Activated T-cell treated with anti-CD3 and anti-CD28 coated beads for 1 hour (primary cell): ENCODE data around the gene ADAMTS16.
"Not testable (repeated sequence)": the region's sequence is repeated elsewhere in the genome, so short reads cannot be mapped to it uniquely, and the experiment has no call there.

Experiments used
- DNase-seq: peaks from one replicate; pipeline ENCODE4 v3.0.0-alpha.2; 2020; ENCODE audit warnings: low read depth

Gene ADAMTS16, protein sequence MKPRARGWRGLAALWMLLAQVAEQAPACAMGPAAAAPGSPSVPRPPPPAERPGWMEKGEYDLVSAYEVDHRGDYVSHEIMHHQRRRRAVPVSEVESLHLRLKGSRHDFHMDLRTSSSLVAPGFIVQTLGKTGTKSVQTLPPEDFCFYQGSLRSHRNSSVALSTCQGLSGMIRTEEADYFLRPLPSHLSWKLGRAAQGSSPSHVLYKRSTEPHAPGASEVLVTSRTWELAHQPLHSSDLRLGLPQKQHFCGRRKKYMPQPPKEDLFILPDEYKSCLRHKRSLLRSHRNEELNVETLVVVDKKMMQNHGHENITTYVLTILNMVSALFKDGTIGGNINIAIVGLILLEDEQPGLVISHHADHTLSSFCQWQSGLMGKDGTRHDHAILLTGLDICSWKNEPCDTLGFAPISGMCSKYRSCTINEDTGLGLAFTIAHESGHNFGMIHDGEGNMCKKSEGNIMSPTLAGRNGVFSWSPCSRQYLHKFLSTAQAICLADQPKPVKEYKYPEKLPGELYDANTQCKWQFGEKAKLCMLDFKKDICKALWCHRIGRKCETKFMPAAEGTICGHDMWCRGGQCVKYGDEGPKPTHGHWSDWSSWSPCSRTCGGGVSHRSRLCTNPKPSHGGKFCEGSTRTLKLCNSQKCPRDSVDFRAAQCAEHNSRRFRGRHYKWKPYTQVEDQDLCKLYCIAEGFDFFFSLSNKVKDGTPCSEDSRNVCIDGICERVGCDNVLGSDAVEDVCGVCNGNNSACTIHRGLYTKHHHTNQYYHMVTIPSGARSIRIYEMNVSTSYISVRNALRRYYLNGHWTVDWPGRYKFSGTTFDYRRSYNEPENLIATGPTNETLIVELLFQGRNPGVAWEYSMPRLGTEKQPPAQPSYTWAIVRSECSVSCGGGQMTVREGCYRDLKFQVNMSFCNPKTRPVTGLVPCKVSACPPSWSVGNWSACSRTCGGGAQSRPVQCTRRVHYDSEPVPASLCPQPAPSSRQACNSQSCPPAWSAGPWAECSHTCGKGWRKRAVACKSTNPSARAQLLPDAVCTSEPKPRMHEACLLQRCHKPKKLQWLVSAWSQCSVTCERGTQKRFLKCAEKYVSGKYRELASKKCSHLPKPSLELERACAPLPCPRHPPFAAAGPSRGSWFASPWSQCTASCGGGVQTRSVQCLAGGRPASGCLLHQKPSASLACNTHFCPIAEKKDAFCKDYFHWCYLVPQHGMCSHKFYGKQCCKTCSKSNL

DNA sequence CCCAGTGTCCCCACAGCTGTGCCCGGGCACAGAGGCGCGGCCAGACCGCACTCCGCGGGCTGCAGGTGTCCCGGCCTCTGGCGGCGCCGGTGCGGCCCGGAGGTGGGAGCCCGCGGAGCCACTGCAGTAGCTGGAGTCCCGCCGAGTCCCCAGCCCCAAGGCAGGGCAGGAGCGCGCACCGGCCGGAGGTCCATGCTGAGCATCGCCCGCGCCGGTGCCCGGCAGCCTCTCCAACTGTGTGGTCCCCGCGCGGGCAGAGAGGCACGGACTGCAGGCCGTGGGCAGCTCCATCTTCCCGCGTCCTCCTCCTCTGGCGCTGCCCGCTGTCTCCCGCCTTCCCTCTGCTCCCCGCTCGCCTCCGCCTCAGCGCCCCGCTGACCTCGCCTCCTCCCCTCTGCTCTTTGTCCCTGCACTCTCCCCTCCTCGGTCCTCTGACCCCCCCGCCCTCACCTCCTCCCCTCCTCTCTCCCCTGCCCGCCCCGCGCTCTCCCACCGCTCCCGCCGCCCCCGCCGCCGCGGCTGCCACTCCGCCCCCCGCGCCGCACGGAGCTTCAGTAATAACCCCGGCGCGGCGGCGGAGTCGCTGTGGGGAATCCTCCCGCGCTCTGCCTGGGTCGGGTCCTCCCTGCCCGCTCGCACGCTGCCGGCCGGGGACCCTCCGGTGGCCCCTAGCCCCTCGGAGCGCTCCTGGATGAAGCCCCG is at the start of gene ADAMTS16:
ADAMTS16 (plus strand) TSS at position 554 of the 702 bp plus-strand sequence; CDS start at position 692, 138 bp downstream.
- no peak for DNase-seq

DNA sequence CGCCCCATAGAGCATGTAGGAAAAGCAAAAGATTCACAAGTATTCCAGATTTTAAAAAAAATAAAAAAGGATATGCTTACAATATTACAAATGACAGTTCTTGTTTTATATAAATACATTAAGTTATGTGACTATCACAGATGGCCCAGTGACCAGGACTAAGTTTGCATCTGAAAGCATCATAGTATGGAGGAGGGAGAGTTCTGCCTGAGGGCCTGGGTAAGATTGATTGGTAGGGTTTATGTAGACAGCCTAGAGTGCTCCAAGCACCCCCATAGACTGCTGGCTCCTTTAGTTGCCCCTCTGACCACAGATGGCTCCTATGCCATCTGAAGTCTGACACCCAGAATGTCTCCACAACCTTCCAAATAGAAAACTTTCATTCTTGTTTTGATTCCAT is 48.0 kb upstream of the ADAMTS16 start:
- DNase-seq, result no peak

DNA sequence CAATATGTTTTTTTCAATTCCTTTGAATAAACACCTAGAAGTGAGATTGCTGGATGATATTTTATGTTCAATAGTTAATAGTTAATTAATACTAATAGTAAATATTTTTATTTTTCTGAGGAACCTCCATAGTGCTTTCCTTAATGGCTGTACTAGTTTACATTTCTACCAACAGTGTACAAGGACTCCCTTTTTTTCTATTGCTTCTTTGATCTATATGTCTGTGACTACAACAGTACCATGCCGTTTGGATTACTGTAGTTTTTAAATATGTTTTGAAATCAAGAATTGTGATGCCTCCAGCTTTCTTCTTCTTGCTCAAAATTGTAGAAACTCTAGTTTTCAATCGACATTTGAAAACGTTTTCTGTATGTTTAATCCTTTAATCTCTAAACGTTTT is 39.5 kb upstream of the ADAMTS16 start:
- no peak for DNase-seq

DNA sequence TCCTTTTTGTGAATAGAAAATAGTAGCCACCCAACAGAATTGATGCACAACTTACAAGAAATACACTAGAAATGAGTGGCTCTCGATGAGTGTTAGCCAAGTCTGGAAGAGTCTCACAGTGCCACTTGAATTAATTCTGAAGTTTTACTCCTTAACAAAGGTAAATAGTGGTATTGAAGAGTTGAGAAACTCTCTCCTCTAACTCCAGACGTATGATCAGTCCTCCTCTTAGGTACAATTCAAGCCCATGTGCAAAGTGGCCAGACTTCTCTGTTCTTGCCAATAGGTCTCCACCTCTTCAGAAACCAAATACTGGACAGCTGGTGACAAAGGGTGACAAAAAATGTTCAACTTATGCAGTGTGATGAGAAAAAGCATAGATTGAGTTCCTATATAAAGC is 38.5 kb upstream of the ADAMTS16 start:
- DNase-seq, result no peak

DNA sequence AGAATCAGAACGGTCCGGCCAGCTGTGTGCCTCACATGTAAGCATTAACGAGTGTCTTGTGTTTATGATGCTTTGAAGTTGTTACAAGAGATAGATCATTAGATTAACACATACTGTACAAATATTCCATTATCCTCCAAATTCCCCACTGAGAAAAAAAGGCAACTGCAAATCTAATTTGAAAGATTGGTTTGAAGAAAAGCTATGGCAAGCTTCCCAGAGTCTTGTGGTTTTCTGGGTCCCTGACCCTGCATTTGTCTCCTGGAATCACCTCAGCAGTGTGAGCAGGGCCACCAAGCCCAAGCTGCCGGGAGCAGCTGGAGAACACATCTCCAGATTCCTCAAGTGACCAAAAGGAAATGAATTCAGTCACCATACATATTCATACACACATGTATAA is 36.9 kb upstream of the ADAMTS16 start:
- DNase-seq, result no peak

DNA sequence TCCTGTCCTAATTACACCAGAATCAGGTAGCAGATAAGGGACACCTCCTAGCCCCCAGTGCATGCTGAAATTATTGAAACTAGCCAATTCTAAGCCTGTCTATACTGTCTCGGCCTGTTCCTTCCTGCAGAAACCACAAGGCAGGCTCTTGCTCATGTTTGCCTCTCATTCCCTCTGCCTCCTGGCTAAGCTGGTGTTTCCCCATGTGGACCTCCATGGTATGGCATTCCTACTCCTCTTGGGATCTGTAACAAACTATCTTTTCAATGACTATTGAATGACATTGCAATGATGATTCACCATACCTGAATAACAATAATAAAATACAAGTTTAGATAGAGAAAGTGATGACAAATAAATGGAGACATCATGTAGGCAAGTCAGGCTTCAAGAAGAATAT is 35.6 kb upstream of the ADAMTS16 start:
- DNase-seq, result no peak

DNA sequence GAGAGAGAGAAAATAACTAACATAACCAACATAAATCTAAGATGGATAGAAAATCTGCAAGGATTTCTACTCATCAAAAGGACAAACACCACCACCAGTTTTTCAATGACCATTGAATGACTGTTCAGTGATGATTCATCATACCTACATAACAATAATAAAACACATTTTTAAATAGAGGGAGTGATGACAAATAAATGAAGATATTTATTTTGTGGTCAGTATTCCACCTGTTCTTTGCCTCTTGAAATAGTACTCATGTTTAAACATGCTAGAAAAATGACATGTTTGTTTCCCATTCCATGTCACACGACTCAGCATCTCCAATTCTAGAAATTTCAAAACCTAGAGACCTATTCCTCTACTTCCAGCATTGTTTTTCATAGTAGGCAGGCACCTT is 34.6 kb upstream of the ADAMTS16 start:
- DNase-seq, result no peak

DNA sequence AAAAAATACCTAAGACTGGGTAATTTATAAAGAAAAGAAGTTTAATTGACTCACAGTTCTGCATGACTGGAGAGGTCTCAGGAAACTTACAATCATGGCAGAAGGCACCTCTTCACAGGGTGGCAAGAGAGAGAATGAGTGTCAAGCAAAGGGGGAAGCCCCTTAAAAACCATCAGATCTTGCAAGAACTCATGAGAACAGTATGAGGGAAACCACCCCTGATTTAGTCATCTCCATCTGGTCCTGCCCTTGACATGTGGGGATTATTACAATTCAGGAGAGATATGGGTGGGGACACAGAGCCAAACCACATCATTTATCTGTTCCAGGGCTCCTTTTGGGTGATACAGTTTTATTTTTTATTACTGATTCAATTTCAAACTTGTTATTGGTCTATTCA is 23.2 kb upstream of the ADAMTS16 start:
- DNase-seq, result no peak

DNA sequence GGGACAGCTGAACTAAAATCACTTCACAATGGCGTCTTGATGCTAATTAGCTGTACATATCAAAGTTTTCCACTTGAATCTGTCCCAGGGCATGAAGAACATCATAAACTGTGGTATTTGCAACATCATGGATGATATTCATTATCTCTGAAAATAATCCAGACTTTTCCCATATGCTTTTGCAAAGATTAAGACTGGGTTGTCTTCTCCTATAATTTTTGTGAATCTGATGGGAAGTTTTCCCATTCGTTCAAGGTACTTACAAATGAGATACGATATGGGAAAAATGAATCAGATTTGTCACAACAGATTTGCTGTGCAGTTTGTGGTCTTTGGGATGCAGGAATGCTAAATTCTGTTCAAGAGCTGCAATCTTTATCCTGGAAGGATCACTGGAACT is 17.4 kb upstream of the ADAMTS16 start:
- no peak for DNase-seq

DNA sequence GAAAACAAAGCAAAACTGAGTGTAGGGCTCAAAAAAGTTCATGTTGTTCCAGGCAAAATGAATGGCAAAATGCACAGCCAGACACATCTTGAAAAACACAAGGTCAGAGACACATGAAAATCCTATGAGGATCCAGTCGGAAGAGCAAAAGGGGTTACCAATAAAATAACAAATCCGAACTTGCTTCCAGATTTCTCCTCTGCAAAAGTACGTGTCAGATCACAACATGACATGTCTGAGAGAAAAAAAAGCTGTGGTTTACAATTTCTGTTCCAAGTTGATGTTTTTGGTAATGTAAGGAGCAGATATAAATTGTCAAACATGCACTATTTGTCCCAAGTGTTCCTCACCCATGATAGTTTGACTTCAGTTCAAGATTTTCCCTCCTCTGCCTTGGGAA is 15.9 kb upstream of the ADAMTS16 start:
- DNase-seq, result no peak

DNA sequence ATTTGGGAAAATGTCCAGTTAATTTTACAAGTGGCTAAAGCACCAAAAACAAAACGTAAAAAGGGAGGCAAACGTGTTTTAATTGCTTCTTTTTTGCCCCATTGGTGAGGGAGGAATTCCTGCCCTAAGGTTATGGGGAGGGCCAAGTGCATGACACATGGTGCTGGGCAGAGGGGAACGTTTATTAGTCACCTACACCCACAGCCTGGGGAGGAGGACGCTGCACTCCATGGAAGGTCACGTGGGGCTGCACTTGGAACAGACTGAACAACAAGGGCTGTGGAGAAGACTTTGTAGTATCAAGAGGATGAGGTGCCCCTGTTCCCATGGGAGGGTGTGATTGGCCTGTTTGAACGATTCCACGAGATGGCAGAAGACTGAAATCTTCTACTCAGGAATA is 13.7 kb upstream of the ADAMTS16 start:
- no peak for DNase-seq

DNA sequence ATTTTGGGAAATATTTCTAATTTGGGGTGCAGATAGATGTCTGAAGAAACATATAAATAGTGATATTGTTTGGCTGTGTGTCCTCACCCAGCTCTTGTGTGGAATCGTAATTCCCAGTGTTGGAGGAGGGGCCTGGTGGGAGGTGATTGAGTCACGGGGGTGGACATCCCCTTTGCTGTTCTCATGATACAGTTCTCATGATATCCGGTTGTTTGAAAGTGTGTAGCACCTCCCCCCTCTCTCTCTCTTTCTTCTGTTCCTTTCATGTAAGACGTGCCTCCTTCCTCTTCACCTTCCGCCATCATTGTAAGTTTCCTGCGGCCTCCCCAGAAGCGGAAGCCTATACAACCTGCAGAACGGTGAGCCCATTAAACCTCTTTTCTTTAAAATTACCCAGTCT is 11.4 kb upstream of the ADAMTS16 start:
- no peak for DNase-seq

DNA sequence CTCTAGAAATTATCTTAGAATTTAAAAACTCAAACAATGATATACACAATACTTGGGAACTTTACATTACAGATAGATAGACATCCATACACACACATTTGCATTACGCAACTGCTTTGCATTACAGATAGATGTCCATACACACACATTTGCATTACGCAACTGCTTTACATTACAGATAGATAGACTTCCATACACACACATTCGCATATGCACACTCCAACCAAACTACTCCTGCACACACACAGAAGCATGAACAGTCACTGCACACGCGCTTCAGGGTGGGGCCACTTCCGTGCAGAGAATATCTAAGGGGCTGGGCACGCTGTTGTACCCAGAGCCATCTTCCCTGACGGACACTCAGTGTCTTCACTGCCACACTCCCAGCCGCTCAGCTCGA is 7.9 kb upstream of the ADAMTS16 start:
- DNase-seq, result no peak

DNA sequence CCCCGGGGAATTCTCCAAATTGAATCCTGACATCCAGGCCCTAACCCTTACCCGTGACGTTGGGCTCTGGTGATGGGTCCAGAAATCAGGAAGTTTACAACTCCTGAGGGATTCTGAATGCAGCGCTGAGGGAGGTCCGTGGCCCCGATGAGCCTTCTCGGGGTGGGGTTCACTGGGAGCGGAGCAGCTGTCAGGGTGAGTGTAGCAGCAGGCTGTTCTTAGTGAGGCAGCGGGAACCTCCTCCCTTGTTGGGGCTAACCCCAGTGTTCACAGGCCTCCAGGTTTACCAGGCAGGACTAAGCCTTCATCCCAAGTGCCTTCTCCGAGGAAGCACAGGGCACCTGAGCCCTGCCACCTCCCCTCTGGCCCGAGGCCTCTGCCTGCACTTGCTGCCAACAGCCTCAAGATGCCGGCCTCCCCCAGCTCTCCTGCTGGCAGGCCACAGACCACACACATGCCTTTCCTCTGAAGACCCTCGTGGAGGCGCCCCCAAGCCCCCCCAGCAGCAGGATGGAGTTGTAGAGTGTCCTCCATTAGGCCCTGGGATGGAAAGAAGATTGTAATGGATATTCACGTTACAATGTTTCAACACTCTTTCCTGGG is 7.3 kb upstream of the ADAMTS16 start:
- DNase-seq, result no peak

DNA sequence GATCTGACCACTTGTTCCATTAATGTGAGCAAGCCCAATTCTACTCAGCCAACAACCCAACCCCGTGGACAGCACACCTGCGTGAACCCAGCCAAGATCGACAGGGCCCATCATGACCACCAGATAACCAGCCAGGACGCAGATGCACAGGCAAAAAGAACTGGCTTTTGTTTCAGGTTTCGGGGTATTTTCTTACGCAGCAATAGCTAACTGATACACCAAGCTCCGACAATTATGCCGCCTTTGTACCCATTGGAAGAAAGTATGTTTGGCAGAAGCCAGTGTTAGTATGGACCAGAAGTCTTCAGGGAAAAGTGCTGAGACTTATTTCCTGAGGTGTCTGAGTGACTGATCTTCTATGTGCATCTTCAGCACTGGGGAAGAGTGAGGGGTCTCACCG is 6.0 kb upstream of the ADAMTS16 start:
- DNase-seq, result no peak

DNA sequence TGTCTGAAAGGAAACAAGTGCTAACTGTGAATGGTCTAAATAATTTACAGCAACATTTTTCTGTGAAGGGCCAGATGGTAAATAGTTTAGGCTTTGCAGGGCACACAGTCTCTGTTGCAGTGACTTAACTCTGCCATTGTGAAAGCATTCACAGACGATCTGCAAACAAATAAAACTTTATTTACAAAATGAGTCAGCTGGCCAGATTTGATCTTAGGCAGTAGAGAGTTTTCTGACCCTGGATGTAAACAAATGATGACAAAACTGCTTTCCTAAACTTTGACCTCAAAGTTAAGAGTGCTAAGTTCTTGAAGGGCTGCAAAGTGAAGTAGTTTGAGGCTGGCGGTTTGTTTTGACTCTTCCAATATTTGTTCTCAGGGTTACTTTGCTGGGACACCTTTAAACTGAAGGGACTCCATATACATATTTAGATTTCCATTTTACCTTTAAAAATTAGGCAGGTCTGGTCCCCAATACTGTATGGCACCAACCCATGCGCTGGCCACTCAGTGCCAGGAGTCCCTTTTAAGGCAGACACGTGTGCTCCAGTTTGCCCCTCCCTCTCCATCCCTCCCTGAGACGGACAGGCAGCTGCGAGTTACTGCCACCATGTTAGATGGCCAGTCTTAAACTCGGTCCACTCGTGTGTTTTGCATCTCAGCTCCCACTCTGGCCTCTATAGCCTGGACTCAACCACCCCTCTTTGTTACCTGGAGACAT is 4.0 kb upstream of the ADAMTS16 start:
- no peak for DNase-seq

DNA sequence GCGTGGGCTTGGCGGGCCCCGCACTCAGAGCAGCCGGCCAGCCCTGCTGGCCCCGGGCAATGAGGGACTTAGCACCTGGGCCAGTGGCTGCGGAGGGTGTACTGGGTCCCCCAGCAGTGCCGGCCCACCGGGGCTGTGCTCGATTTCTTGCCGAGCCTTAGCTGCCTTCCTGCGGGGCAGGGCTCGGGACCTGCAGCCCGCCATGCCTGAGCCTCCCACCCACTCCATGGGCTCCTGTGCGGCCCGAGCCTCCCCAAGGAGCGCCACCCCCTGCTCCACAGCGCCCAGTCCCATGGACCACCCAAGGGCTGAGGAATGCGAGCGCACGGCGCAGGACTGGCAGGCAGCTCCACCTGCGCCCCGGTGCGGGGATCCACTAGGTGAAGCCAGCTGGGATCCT is 2.3 kb upstream of the ADAMTS16 start:
- not testable (repeated sequence) for DNase-seq

DNA sequence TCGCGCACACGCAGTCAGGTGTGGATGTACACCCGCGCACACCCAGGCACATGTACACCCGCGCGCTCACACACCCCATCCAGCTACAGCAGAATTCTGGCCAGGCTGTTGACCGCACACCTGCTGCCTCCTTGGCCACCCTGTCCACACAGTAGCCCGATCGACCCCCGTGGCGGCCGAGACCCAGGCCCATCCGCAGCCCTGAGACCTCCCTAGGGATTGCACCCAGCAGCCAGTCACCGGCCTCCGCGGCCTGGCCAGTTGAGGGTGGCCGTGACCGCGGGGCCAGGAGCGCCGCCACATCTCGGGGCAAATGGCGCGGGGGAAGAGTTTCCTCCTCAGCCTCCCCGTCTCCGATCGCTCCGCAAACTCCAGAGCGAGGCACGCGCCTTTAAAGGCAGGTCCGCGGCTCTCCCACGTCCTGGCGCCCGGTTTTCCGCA is 774 bp upstream of the ADAMTS16 start:
- DNase-seq, result no peak

DNA sequence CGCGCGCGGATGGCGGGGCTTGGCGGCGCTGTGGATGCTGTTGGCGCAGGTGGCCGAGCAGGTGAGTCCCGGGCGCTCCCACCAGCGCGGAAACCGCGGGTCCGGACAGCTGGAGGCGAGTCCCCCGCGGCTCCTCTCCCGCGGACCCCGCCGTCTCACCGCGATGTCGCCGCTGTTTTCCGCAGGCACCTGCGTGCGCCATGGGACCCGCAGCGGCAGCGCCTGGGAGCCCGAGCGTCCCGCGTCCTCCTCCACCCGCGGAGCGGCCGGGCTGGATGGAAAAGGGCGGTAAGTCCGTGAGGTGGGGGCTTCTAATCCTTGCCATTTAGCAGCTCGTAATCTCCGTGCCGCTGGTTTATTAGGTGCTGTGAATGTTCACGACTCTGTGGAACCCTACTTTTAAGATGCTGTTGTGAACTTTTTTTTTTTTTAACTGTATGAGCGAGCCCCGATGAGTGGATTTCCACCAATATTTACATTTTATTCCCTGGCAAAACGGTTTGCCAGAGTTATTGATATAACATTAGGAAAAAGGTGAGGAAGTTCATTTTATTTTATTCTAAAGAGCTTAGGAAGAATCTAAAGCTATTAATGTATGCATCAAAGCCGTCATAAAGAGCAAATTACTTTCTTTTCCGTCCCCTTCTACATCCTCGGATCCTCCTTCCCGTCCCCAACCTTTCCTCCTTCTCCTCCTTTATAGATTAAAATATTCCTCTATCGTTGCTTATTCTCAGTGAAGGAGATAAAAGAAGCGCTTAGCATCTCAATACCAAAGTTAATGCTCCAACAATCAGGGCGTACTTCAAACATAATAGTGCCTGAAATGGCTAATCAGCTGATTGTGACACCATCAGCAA is 579 bp downstream of the ADAMTS16 start:
- DNase-seq, result no peak

DNA sequence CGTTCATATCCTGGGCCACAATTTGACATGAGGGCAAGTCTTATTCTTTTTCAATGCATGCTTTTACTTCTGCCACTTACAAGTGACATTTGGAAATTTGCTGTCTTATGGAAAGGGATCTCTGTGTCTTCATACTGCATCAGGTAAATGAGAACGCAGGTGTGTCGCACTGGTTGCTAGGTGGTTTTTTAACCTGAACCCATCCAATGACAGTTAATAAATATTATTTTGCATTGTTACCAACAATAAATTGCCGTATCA is 1.1 kb downstream of the ADAMTS16 start:
- DNase-seq, result no peak
